PC-3 (cell line): ENCODE results near the gene METTL24. TPM values are rescaled to one million over a fixed set of nuclear protein-coding genes. Genes with fewer than 3 reads are reported as not detected.
"Not testable (repeated sequence)": the region's sequence is repeated elsewhere in the genome, so short reads cannot be mapped to it uniquely, and the experiment has no call there.

ENCODE experiments used
- ATAC-seq: fragments of 200-7000 bp; cut with Tn5 transposase; 2 replicates; pipeline ENCODE4 v1.9.1; 2020; ENCODE audit warnings: mild to moderate bottlenecking, moderate library complexity
- BruUV-seq: library from RNA; stranded (reverse); fragments of 400-500 nt; replicated peaks from 2 replicates; lab custom pipeline; 2021; lab: Mats Ljungman, UMichigan
- CTCF ChIA-PET: fragments of 300-600 bp; sonication (Branson Sonifier 250); formaldehyde crosslinking; loops from one replicate; lab custom pipeline; 2022; ENCODE audit warnings: antibody characterized with exemption; lab: Charles Lee
- POLR2A ChIA-PET: fragments of 300-600 bp; sonication (Branson Sonifier 250); formaldehyde crosslinking; loops from one replicate; lab custom pipeline; 2022; ENCODE audit warnings: antibody characterized with exemption; ENCODE audit not compliant: unreplicated experiment; lab: Charles Lee
- DNase-seq: peaks from one replicate; pipeline ENCODE4 v3.0.0-alpha.2; 2015
- H2AFZ ChIP-seq: fragments of 300-600 bp; sonication (generic); 2 replicates; pipeline ENCODE4 v1.6.0; 2016; ENCODE audit warnings: antibody characterized with exemption, low read length
- H3F3A ChIP-seq: fragments of 300-600 bp; sonication (generic); one replicate; pipeline ENCODE4 v1.6.0; 2017; ENCODE audit warnings: antibody characterized with exemption, low read length, control low read depth, mild to moderate bottlenecking; ENCODE audit not compliant: unreplicated experiment
- H3K27ac ChIP-seq: fragments of 300-600 bp; sonication (generic); 2 replicates; pipeline ENCODE4 v1.5.1; 2016; ENCODE audit warnings: mild to moderate bottlenecking, low read length
- H3K27me3 ChIP-seq: fragments of 300-600 bp; sonication (generic); 2 replicates; pipeline ENCODE4 v1.6.1; 2016; ENCODE audit warnings: low read length, mixed read lengths
- H3K36me3 ChIP-seq: fragments of 300-600 bp; sonication (generic); 2 replicates; pipeline ENCODE4 v1.6.1; 2016; ENCODE audit warnings: low read depth, mixed run types, low read length, mixed read lengths
- H3K4me1 ChIP-seq: fragments of 300-600 bp; sonication (generic); 2 replicates; pipeline ENCODE4 v1.5.1; 2016; ENCODE audit warnings: low read length; ENCODE audit not compliant: insufficient read depth
- H3K4me2 ChIP-seq: fragments of 300-600 bp; sonication (generic); 2 replicates; pipeline ENCODE4 v1.6.0; 2016; ENCODE audit warnings: low read length
- H3K4me3 ChIP-seq: fragments of 300-600 bp; sonication (generic); 2 replicates; pipeline ENCODE4 v1.5.1; 2016; ENCODE audit warnings: mild to moderate bottlenecking, low read length, mixed read lengths
- H3K79me2 ChIP-seq: fragments of 300-600 bp; sonication (generic); 2 replicates; pipeline ENCODE4 v1.6.1; 2017; ENCODE audit warnings: low read length, mixed read lengths
- H3K9ac ChIP-seq: fragments of 300-600 bp; sonication (generic); 2 replicates; pipeline ENCODE4 v1.6.0; 2016; ENCODE audit warnings: mild to moderate bottlenecking, low read length
- H3K9me2 ChIP-seq: fragments of 300-600 bp; sonication (generic); replicated peaks from 2 replicates; pipeline ENCODE4 v1.6.1; 2016; ENCODE audit warnings: mixed run types, low read length, mixed read lengths
- H3K9me3 ChIP-seq: fragments of 300-600 bp; sonication (generic); 2 replicates; pipeline ENCODE4 v1.6.1; 2016; ENCODE audit warnings: low read length, mixed read lengths
- H4K20me1 ChIP-seq: fragments of 300-600 bp; sonication (generic); 2 replicates; pipeline ENCODE4 v1.6.1; 2016; ENCODE audit warnings: low read length, mixed read lengths
- EZH2 ChIP-seq: fragments of 300-600 bp; sonication (generic); IDR thresholded peaks from one replicate; pipeline ENCODE4 v1.6.1; 2017; ENCODE audit warnings: antibody characterized with exemption, mild to moderate bottlenecking, low read length; ENCODE audit not compliant: unreplicated experiment
- EZH2phosphoT487 ChIP-seq: fragments of 300-600 bp; sonication (generic); IDR thresholded peaks from 2 replicates; pipeline ENCODE4 v1.6.1; 2018; ENCODE audit warnings: mild to moderate bottlenecking, antibody characterized with exemption, low read length, borderline replicate concordance
- intact Hi-C: fragments of 100-400 bp; cut with micrococcal nuclease; formaldehyde crosslinking; loops from 2 replicates; pipeline ENCODE4 v1.9.0; 2023
- total RNA-seq: library from RNA; depleted of rRNA; stranded (reverse); fragments of >200 nt; gene quantifications from 2 replicates; pipeline ENCODE4 v1.2.3, GENCODE V29; 2014
- TF ChIP-seq, protein P1 (sequence below): fragments of 300-600 bp; sonication (generic); conservative IDR thresholded peaks from 2 replicates; pipeline ENCODE4 v1.5.1; 2017; ENCODE audit warnings: antibody characterized with exemption, low read depth, mild to moderate bottlenecking, low read length

METTL24 gene
- total RNA-seq, 1 experiment from 2014 or later: not detected

DNA sequence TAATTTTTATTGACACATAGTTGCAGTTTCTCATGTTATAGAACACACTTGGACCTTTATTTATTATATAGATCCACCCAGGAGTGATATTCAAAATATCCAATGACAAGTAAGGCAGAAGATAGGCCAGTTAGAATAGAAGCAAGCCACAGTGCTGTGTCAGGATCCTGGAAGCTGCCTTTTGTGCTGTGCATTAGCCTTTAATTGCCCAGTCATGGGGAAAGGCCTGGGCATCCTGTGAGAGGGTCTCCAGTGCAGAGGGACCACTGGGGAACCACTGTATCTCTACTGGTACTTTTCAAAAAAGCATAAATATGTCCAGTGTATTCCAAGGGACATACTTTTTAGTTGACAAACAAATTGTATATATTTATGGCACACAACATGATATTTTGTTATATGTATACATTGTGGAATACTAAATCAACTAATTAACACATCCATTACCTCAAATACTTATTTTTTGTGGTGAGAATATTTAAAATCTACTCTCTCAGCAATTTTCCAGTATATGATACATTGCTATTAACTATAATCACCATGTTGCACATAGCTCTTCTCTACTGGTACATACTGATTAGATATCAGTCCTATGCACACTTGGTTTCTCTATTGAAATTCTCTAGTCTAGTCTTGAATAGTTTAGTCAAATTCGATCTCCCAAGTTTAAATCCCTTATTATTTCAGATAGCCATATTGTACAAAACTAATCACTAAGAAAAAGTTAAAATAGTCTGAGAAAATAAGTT is 118.4 kb downstream of the METTL24 start:
- Histone ChIP-seq H3K9ac (no peak overlapping the region), H3K9me3 (no peaks in the 10 kb centered on the region), H3F3A (no peaks in the 10 kb centered on the region), H4K20me1 (no peaks in the 10 kb centered on the region), H3K4me2 (no peak overlapping the region), H3K79me2 (no peaks in the 10 kb centered on the region), H3K27ac (no peak overlapping the region), H3K9me2 (no peaks in the 10 kb centered on the region), H3K36me3 (no peaks in the 10 kb centered on the region), H3K4me1 (no peaks in the 10 kb centered on the region), H3K4me3 (no peak overlapping the region), H3K27me3 (no peaks in the 10 kb centered on the region), H2AFZ (no peak overlapping the region)
- CTCF ChIA-PET: no interaction called here
- TF ChIP-seq EZH2phosphoT487: no peak
- TF ChIP-seq EZH2: no peak
- TF ChIP-seq, protein P1, sequence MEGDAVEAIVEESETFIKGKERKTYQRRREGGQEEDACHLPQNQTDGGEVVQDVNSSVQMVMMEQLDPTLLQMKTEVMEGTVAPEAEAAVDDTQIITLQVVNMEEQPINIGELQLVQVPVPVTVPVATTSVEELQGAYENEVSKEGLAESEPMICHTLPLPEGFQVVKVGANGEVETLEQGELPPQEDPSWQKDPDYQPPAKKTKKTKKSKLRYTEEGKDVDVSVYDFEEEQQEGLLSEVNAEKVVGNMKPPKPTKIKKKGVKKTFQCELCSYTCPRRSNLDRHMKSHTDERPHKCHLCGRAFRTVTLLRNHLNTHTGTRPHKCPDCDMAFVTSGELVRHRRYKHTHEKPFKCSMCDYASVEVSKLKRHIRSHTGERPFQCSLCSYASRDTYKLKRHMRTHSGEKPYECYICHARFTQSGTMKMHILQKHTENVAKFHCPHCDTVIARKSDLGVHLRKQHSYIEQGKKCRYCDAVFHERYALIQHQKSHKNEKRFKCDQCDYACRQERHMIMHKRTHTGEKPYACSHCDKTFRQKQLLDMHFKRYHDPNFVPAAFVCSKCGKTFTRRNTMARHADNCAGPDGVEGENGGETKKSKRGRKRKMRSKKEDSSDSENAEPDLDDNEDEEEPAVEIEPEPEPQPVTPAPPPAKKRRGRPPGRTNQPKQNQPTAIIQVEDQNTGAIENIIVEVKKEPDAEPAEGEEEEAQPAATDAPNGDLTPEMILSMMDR: no peak
- DNase-seq: no peak
- POLR2A ChIA-PET: no interaction called here
- ATAC-seq: no peak
- intact Hi-C loops: no loop called here
- no TSS peak for BruUV-seq

- ATAC-seq, H3K4me2 ChIP-seq, BruUV-seq, POLR2A ChIA-PET, H2AFZ ChIP-seq, H3K4me3 ChIP-seq, H3K9me3 ChIP-seq, H3K9ac ChIP-seq, intact Hi-C loops, DNase-seq, H3K4me1 ChIP-seq, CTCF ChIA-PET, H3K9me2 ChIP-seq, H3K27me3 ChIP-seq, H4K20me1 ChIP-seq, H3K79me2 ChIP-seq, H3F3A ChIP-seq, H3K27ac ChIP-seq, H3K36me3 ChIP-seq: not testable (repeated sequence)
Observed at GRCh38 chr6:110236007-110236406, 122.1 kb downstream of the METTL24 start.

DNA sequence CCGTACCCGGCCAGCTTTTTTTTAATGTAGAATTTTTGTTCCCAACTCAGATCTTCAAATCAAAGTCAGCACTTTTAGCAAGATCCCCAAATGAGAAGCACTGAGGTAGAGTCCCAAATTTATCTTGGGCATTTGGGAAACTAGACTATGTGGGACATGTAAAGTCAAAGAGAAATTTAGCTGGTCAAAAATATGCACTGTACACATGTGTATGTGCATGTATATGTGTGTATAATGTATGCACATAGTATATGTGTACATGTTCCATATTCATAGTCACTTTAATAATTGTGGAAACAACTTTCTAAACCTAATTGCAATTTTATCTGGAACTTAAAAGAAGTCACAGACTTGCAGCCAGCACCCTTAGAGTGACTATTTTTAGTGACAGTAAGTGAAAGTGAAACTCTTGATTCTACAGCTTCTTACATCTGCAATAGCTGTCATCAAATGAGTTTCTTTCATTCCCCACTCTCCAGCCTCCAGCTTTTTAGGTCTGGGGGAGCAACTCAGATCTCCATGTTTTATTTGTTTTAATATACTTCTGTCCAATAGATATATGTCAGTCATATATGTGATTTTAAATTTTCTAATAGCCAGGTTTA is 124.3 kb downstream of the METTL24 start:
- DNase-seq: no peak
- Histone ChIP-seq H3K4me3 (no peak overlapping the region), H3K9me2 (no peaks in the 10 kb centered on the region), H3K9ac (no peak overlapping the region), H2AFZ (no peak overlapping the region), H3K27ac (no peak overlapping the region), H3K79me2 (no peaks in the 10 kb centered on the region), H3K9me3 (no peaks in the 10 kb centered on the region), H3K4me2 (no peak overlapping the region), H3K4me1 (no peaks in the 10 kb centered on the region), H3K27me3 (no peaks in the 10 kb centered on the region), H3F3A (no peaks in the 10 kb centered on the region), H4K20me1 (no peaks in the 10 kb centered on the region), H3K36me3 (no peaks in the 10 kb centered on the region; the same call in 1 of the 2 replicates)
- BruUV-seq: no TSS peak
- intact Hi-C loops: no loop called here
- ChIA-PET POLR2A (no interaction called here), CTCF (no interaction called here)
- ATAC-seq: no peak
- TF ChIP-seq EZH2: no peak
- TF ChIP-seq, protein P1: no peak
- TF ChIP-seq EZH2phosphoT487: no peak
